Body of pancreas (tissue), 4 donors: ENCODE data around the gene VTCN1.
A peak's percentile ranks its signal among the peaks of the same experiment; 100 is the strongest.

Source experiments
- CTCF ChIP-seq, 7 experiments: fragments of 450-650 bp in 4 of 7; fragments of 200-600 bp in 3 of 7; sonication (generic) in 3 of 7; IDR thresholded peaks; one replicate each; pipeline ENCODE4 v1.5.1; 2016 to 2019; ENCODE audit warnings: antibody characterized with exemption in 7 of 7
- POLR2A ChIP-seq, 3 donors: fragments of 450-650 bp; IDR thresholded peaks; one replicate each; pipeline ENCODE4 v1.6.1; 2016; ENCODE audit warnings: antibody characterized with exemption in 3 of 3, mild to moderate bottlenecking in 2 of 3

- no peak for TF ChIP-seq CTCF (IDR thresholded peaks at IDR 0.05)
- peak in 1 of 3 donors; percentile 27 for TF ChIP-seq POLR2A (IDR thresholded peaks at IDR 0.05)
These were observed 38.7 kb downstream of the VTCN1 start for GRCh38 chr1:117171900-117172511.
